Endothelial cell of umbilical vein (primary cell): ENCODE results near the gene HNRNPH1. TPM values are rescaled to one million over a fixed set of nuclear protein-coding genes. Genes with fewer than 3 reads are reported as not detected.
A peak's percentile ranks its signal among the peaks of the same experiment; 100 is the strongest.

Experiments
- BruUV-seq: library from RNA; stranded (reverse); fragments of 400-500 nt; replicated peaks from 2 replicates; lab custom pipeline; 2021; lab: Mats Ljungman, UMichigan
- CTCF ChIA-PET: fragments of 300-600, 350-600 bp; sonication (Branson Sonifier 250); formaldehyde crosslinking; loops from one replicate; lab custom pipeline; 2021; ENCODE audit warnings: antibody characterized with exemption, inconsistent platforms; lab: Charles Lee
- POLR2A ChIA-PET: fragments of 300-600, 350-600 bp; sonication (Branson Sonifier 250); formaldehyde crosslinking; loops from one replicate; lab custom pipeline; 2021; ENCODE audit warnings: antibody characterized with exemption, inconsistent platforms; lab: Charles Lee
- DNase-seq: peaks from one replicate; pipeline ENCODE4 v3.0.0-alpha.2; 2011; ENCODE audit warnings: low read depth, low spot score
- FAIRE-seq: peaks from 2 replicates; lab custom pipeline; 2011; peaks lifted over from hg19 to GRCh38; lab: Jason Lieb, UNC
- H2AFZ ChIP-seq: 2 replicates; pipeline ENCODE4 v1.6.0; 2012; ENCODE audit warnings: low read depth, low read length, control low read depth, inconsistent platforms
- H3K27ac ChIP-seq: 2 replicates; pipeline ENCODE4 v1.5.1; 2011; ENCODE audit warnings: low read depth, mild to moderate bottlenecking, control low read depth, low read length, moderate library complexity; ENCODE audit not compliant: insufficient read depth
- H3K27me3 ChIP-seq, 2 experiments: 2 replicates each; pipeline versions ENCODE4 v1.6.0 to v1.6.1; 2011; ENCODE audit warnings: low read length in 2 of 2, mixed read lengths in 1 of 2; ENCODE audit not compliant: control insufficient read depth in 2 of 2, insufficient read depth in 2 of 2
- H3K36me3 ChIP-seq, 2 experiments: 2 replicates in 1 of 2; 3 replicates in 1 of 2; pipeline ENCODE4 v1.5.1; 2011; ENCODE audit warnings: low read length in 2 of 2, mild to moderate bottlenecking in 1 of 2, moderate library complexity in 1 of 2; ENCODE audit not compliant: control insufficient read depth in 2 of 2, insufficient read depth in 2 of 2; ENCODE audit errors: extremely low read depth in 1 of 2
- H3K4me1 ChIP-seq: 3 replicates; pipeline ENCODE4 v1.5.1; 2011; ENCODE audit warnings: mild to moderate bottlenecking, low read length; ENCODE audit not compliant: control insufficient read depth, insufficient read depth; ENCODE audit errors: extremely low read depth
- H3K4me2 ChIP-seq: 2 replicates; pipeline ENCODE4 v1.6.1; 2011; ENCODE audit warnings: low read length, control low read depth, mixed read lengths; ENCODE audit not compliant: insufficient read depth
- H3K4me3 ChIP-seq, 3 experiments: fragments of 200-600 bp in 1 of 3; sonication (generic), shearing (Covaris generic) in 1 of 3; replicated peaks in 1 of 3; 2 replicates each; pipeline ENCODE4 v1.5.1; 2011 to 2016; ENCODE audit warnings: control low read depth in 3 of 3, low read length in 3 of 3, mild to moderate bottlenecking in 2 of 3, inconsistent platforms in 1 of 3, low read depth in 1 of 3, moderate library complexity in 1 of 3; ENCODE audit not compliant: insufficient read depth in 1 of 3
- H3K79me2 ChIP-seq: 2 replicates; pipeline ENCODE4 v1.6.0; 2012; ENCODE audit warnings: low read length, inconsistent platforms; ENCODE audit not compliant: control insufficient read depth, insufficient read depth
- H3K9ac ChIP-seq: replicated peaks from 2 replicates; pipeline ENCODE3; 2011; ENCODE audit warnings: low read length, control low read depth; ENCODE audit not compliant: insufficient read depth; ENCODE audit errors: extremely low read depth
- H3K9me1 ChIP-seq: replicated peaks from 3 replicates; pipeline ENCODE4 v1.6.0; 2011; ENCODE audit warnings: mild to moderate bottlenecking, low read length; ENCODE audit not compliant: control insufficient read depth, insufficient read depth; ENCODE audit errors: extremely low read depth
- H3K9me3 ChIP-seq: replicated peaks from 2 replicates; pipeline ENCODE4 v1.5.1; 2012; ENCODE audit warnings: low read length, inconsistent platforms; ENCODE audit not compliant: control insufficient read depth, insufficient read depth
- H4K20me1 ChIP-seq: replicated peaks from 2 replicates; pipeline ENCODE3; 2011; ENCODE audit warnings: mild to moderate bottlenecking, low read length; ENCODE audit not compliant: control insufficient read depth, insufficient read depth; ENCODE audit errors: extremely low read depth
- EZH2 ChIP-seq: IDR thresholded peaks from 2 replicates; pipeline ENCODE4 v1.6.1; 2012; ENCODE audit warnings: borderline replicate concordance, low read depth, mild to moderate bottlenecking, moderate library complexity, low read length, inconsistent platforms; ENCODE audit not compliant: severe bottlenecking
- GATA2 ChIP-seq: IDR thresholded peaks from 2 replicates; pipeline ENCODE4 v1.7.0; 2011; ENCODE audit warnings: low read depth, mild to moderate bottlenecking, moderate library complexity, mixed read lengths, low read length; ENCODE audit not compliant: insufficient read length, insufficient read depth
- JUN ChIP-seq: IDR thresholded peaks from 2 replicates; pipeline ENCODE4 v1.6.1; 2011; ENCODE audit warnings: borderline replicate concordance, low read depth; ENCODE audit not compliant: insufficient read length, insufficient read depth
- MAX ChIP-seq: IDR thresholded peaks from 2 replicates; pipeline ENCODE4 v1.6.1; 2011; ENCODE audit not compliant: insufficient read depth, insufficient read length
- MYC ChIP-seq: IDR thresholded peaks from one replicate; pipeline ENCODE4 v1.6.1; 2011; ENCODE audit warnings: mild to moderate bottlenecking, low read depth, low read length
- POLR2A ChIP-seq: IDR thresholded peaks from 2 replicates; pipeline ENCODE4 v1.6.1; 2012; ENCODE audit warnings: low read depth, mild to moderate bottlenecking, control low read depth, low read length
- POLR2AphosphoS5 ChIP-seq: IDR thresholded peaks from 2 replicates; pipeline ENCODE4 v1.6.1; 2012; ENCODE audit warnings: low read depth, mild to moderate bottlenecking, control low read depth, low read length, moderate library complexity; ENCODE audit not compliant: insufficient read depth
- dilution Hi-C: fragments of 300-500 bp; cut with MboI; formaldehyde crosslinking; loops from one replicate; pipeline ENCODE4 v1.15.0; 2019; ENCODE audit warnings: low sequenced_read_pairs; ENCODE audit not compliant: extremely low pct_ligation_motif_present
- intact Hi-C: fragments of 100-400 bp; cut with micrococcal nuclease; formaldehyde crosslinking; loops from one replicate; pipeline ENCODE4 v1.10.0; 2022
- polyA plus RNA-seq, 4 experiments: library from polyadenylated mRNA; depleted of rRNA in 3 of 4; stranded (reverse) in 3 of 4; unstranded in 1 of 4; fragments of >200 nt; gene quantifications; 2 replicates each; pipeline versions ENCODE4 v1.2.1 to v1.2.3, GENCODE V29; 2011 to 2012; ENCODE audit warnings: missing spikeins in 1 of 4
- total RNA-seq: library from RNA; stranded (reverse); gene quantifications from 2 replicates; pipeline ENCODE4 v1.2.3, GENCODE V29; 2021
- TF ChIP-seq, protein P1 (sequence below), 2 donors: IDR thresholded peaks; 1 replicate in 1 of 2; 2 replicates in 1 of 2; pipeline ENCODE4 v1.5.1; 2011; ENCODE audit warnings: low read length in 2 of 2, mild to moderate bottlenecking in 2 of 2, moderate library complexity in 2 of 2, control low read depth in 1 of 2, inconsistent platforms in 1 of 2, low read depth in 1 of 2; ENCODE audit not compliant: insufficient read depth in 1 of 2; ENCODE audit errors: extremely low read depth in 1 of 2

HNRNPH1 gene
- total and polyA plus RNA-seq, 2 donors (not counting 3 experiments of a cell fraction or from before 2014, with no cell fraction given) = 348 to 993 TPM

DNA sequence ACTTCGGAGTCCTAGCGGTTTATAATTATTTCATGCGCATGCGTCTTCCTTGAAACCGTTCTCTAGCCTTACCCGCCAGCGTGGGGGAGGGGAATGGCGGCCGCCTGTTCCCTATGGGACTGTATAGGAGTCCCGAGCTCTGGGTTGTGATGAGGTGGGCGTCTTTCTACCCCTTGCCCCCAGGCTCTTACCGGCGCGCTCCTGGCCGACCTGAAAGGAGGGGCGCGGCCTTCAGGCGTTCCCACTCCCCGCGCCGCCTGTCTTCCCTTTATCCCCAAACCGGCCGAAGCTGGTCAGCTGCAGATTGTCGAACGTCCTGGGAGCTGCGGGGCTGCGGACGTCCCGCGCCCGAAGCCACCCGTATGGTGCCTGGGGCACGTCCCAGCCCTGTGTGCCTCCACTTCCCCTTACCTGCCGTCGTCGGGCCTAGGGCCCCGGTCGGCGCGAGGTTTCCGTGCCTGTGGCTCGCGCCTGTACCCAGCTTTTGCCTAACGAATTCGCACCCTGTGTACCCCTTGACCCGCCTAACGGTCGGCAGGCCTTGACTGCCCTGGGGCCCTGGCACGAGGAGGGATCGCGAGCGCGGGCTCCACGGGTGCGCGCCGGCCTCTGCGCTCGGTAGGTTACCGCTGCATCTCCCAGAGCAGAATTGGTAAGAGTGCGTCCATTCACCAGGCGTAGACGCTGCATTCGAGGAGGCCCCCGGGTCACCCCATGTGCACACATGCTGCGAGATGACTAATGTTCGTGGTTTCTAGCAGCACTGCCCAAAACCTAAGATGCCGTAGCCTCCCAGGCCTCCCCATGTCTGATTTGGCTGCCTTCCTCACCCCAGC, 653 bp upstream of the HNRNPH1 start:
- Histone ChIP-seq H2AFZ (peak overlapping the region; percentile 56), H3K4me2 (peak overlapping the region; percentile 63), H3K9ac (peak overlapping the region; percentile 86), H4K20me1 (peaks cover 21% of the 10 kb centered on the region), H3K79me2 (peaks cover 46% of the 10 kb centered on the region), H3K36me3 (peaks cover 11 to 27% of the 10 kb centered on the region in 2 experiments), H3K4me3 (peak overlapping the region; percentile 7 to 52 (median 40)), H3K9me3 (no peaks in the 10 kb centered on the region), H3K27ac (peak overlapping the region; percentile 73), H3K9me1 (no peaks in the 10 kb centered on the region), H3K27me3 (no peaks in the 10 kb centered on the region), H3K4me1 (peaks cover 32% of the 10 kb centered on the region)
- dilution Hi-C loops = no loop called here
- intact Hi-C loops = loop anchor here (1.0 to 5.0 kb wide), 7 partner anchors 35 to 765 kb away; partner anchors contain the start of genes CANX, MAML1, RUFY1 and ZNF354B
- FAIRE-seq = peak; percentile 24
- peak; percentile 54 for DNase-seq
- TF ChIP-seq GATA2 (no peak), MYC (no peak), JUN (no peak), EZH2 (no peak), MAX (no peak), POLR2AphosphoS5 (no peak), POLR2A (no peak)
- TF ChIP-seq, protein P1, sequence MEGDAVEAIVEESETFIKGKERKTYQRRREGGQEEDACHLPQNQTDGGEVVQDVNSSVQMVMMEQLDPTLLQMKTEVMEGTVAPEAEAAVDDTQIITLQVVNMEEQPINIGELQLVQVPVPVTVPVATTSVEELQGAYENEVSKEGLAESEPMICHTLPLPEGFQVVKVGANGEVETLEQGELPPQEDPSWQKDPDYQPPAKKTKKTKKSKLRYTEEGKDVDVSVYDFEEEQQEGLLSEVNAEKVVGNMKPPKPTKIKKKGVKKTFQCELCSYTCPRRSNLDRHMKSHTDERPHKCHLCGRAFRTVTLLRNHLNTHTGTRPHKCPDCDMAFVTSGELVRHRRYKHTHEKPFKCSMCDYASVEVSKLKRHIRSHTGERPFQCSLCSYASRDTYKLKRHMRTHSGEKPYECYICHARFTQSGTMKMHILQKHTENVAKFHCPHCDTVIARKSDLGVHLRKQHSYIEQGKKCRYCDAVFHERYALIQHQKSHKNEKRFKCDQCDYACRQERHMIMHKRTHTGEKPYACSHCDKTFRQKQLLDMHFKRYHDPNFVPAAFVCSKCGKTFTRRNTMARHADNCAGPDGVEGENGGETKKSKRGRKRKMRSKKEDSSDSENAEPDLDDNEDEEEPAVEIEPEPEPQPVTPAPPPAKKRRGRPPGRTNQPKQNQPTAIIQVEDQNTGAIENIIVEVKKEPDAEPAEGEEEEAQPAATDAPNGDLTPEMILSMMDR (IDR thresholded peaks at IDR 0.05; ENCODE audit: extremely low read depth in 1 of 2, insufficient read depth in 1 of 2, low read depth in 1 of 2, low read length in 2 of 2) = no peak
- TSS peak; percentile 85 for BruUV-seq
- POLR2A ChIA-PET = interaction anchor here (0.5 to 2.2 kb wide), 22 partner anchors 7 to 198 kb away, joined by 3 to 30 read pairs (median 7); partner anchors contain the start of genes CANX, MAML1, RUFY1 and SQSTM1
- CTCF ChIA-PET = interaction anchor here (1.5 kb wide), 2 partner anchors 11 to 44 kb away, joined by 3 to 4 read pairs; no protein-coding TSS in a partner anchor
